BE2C (cell line): ENCODE measurements around the gene SH3TC2.

Source experiments
- DNase-seq: peaks from one replicate; pipeline ENCODE4 v3.0.0-alpha.2; 2020
- H3K27me3 ChIP-seq: fragments of 250-450 bp; sonication (Bioruptor Pico); 2 replicates; pipeline ENCODE4 v1.5.1; 2020; ENCODE audit warnings: mild to moderate bottlenecking
- H3K36me3 ChIP-seq: fragments of 250-450 bp; sonication (Bioruptor Pico); 2 replicates; pipeline ENCODE4 v1.5.1; 2020; ENCODE audit warnings: mild to moderate bottlenecking
- H3K4me1 ChIP-seq: fragments of 250-450 bp; sonication (Bioruptor Pico); 2 replicates; pipeline ENCODE4 v1.5.1; 2020
- H3K4me3 ChIP-seq: 2 replicates; pipeline ENCODE4 v1.5.1; 2011; ENCODE audit warnings: low read depth, low read length
- H3K9me3 ChIP-seq: fragments of 250-450 bp; sonication (Bioruptor Pico); 2 replicates; pipeline ENCODE4 v1.5.1; 2020
- CTCF ChIP-seq: IDR thresholded peaks from 2 replicates; pipeline ENCODE4 v1.5.1; 2012; ENCODE audit warnings: mild to moderate bottlenecking, low read depth, low read length

Gene SH3TC2

GRCh38 chr5:148976569-148977381 lies 86.1 kb downstream of the SH3TC2 start:
- H3K27me3 ChIP-seq = no peaks in the 10 kb centered on the region
- TF ChIP-seq CTCF = no peak
- H3K36me3 ChIP-seq = no peaks in the 10 kb centered on the region
- peak; percentile 29 for DNase-seq
- no peaks in the 10 kb centered on the region for H3K9me3 ChIP-seq
- peaks cover 17% of the 10 kb centered on the region for H3K4me1 ChIP-seq
- H3K4me3 ChIP-seq = no peak overlapping the region

GRCh38 chr5:148974642-148975327 lies 88.1 kb downstream of the SH3TC2 start:
- H3K4me1 ChIP-seq = peaks cover 12% of the 10 kb centered on the region
- no peak for DNase-seq

GRCh38 chr5:148973455-148973854 lies 89.4 kb downstream of the SH3TC2 start:
- Histone ChIP-seq H3K4me3 (no peak overlapping the region), H3K9me3 (no peaks in the 10 kb centered on the region), H3K36me3 (no peaks in the 10 kb centered on the region), H3K27me3 (no peaks in the 10 kb centered on the region), H3K4me1 (peaks cover 12% of the 10 kb centered on the region)
- no peak for DNase-seq
- TF ChIP-seq CTCF = no peak

More at GRCh38 chr5:148974642-148975327, 88.1 kb downstream of the SH3TC2 start:
- no peaks in the 10 kb centered on the region for H3K27me3 ChIP-seq
- no peaks in the 10 kb centered on the region for H3K36me3 ChIP-seq
- no peak overlapping the region for H3K4me3 ChIP-seq
- H3K9me3 ChIP-seq = no peaks in the 10 kb centered on the region
- no peak for TF ChIP-seq CTCF

GRCh38 chr5:148972974-148973374 lies 89.9 kb downstream of the SH3TC2 start:
- H3K4me3 ChIP-seq = no peak overlapping the region
- H3K4me1 ChIP-seq = peaks cover 12% of the 10 kb centered on the region
- no peaks in the 10 kb centered on the region for H3K36me3 ChIP-seq
- no peaks in the 10 kb centered on the region for H3K9me3 ChIP-seq
- no peaks in the 10 kb centered on the region for H3K27me3 ChIP-seq
- DNase-seq = peak; percentile 53
- TF ChIP-seq CTCF = no peak

GRCh38 chr5:148972396-148972795 lies 90.5 kb downstream of the SH3TC2 start:
- DNase-seq = no peak
- Histone ChIP-seq H3K27me3 (no peaks in the 10 kb centered on the region), H3K4me3 (no peak overlapping the region), H3K9me3 (no peaks in the 10 kb centered on the region), H3K4me1 (peaks cover 12% of the 10 kb centered on the region), H3K36me3 (no peaks in the 10 kb centered on the region)
- no peak for TF ChIP-seq CTCF

- DNase-seq = no peak
- no peaks in the 10 kb centered on the region for H3K9me3 ChIP-seq
- H3K4me1 ChIP-seq = peaks cover 12% of the 10 kb centered on the region
- no peaks in the 10 kb centered on the region for H3K36me3 ChIP-seq
- H3K4me3 ChIP-seq = no peak overlapping the region
- H3K27me3 ChIP-seq = no peaks in the 10 kb centered on the region
- no peak for TF ChIP-seq CTCF
Observed at GRCh38 chr5:148970876-148971275, 92.0 kb downstream of the SH3TC2 start.
